ENCODE results near the gene SLC66A2. TPM values are rescaled to one million over a fixed set of nuclear protein-coding genes. Genes with fewer than 3 reads are reported as not detected.

The SLC66A2 gene
- total RNA-seq, 2 experiments from 2014 or later = 44.5 to 44.8 TPM

DNA sequence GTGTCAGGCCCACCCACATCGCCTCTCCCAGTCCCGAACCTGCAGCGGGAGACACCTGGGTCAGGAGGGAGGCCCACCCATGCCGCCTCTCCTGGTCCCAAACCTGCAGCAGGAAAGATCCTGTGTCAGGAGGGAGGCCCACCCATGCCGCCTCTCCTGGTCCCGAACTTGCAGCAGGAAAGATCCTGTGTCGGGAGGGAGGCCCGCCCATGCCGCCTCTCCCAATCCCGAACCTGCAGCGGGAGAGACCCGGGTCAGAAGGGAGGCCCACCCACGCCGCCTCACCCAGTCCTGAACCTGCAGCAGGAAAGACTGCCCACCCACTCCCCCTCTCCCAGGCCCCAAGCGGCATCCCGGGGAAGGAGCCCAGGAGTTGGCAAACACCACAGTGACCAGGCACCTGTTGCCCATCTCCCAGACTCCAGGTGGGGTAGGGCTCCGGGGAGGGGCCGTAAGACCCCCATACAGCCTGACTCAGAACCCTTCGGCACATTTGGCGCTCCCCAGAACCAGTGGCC is 7.8 kb downstream of the SLC66A2 start:
- H3K27me3 ChIP-seq (ENCODE audit: control insufficient read depth in 1 of 2, insufficient read depth in 2 of 2, low read length in 2 of 2) = no peaks in the 10 kb centered on the region
- no peak overlapping the region for H3K4me3 ChIP-seq (ENCODE audit: low read length)
- Mint-ChIP-seq H3K9me3 (no peaks in the 10 kb centered on the region), H3K27ac (no peak overlapping the region), H3K36me3 (ENCODE audit: low read depth) (peaks cover 49% of the 10 kb centered on the region), H3K4me1 (ENCODE audit: low read depth) (peaks cover 40% of the 10 kb centered on the region), H3K27me3 (no peaks in the 10 kb centered on the region), H3K4me3 (no peak overlapping the region)
- POLR2A ChIA-PET = no interaction called here
- peaks cover 34% of the 10 kb centered on the region for H3K36me3 ChIP-seq (ENCODE audit: insufficient read depth, low read length)
- H3K4me1 ChIP-seq (ENCODE audit: insufficient read depth, low read length) = peaks cover 32% of the 10 kb centered on the region
- ATAC-seq (ENCODE audit: poor library complexity) = no peak
- DNase-seq = no peak
- CTCF ChIA-PET = interaction anchor here (0.6 kb wide), 1 partner anchor 49 kb away, joined by 3 read pairs; no protein-coding TSS in a partner anchor
- H3K9me3 ChIP-seq (ENCODE audit: control insufficient read depth in 1 of 2, insufficient read depth in 1 of 2, low read length in 2 of 2) = peaks cover 0 to 5% of the 10 kb centered on the region in 2 experiments
- intact Hi-C loops (cut with DNase I, micrococcal nuclease) = no loop called here
- TF ChIP-seq, protein P1, sequence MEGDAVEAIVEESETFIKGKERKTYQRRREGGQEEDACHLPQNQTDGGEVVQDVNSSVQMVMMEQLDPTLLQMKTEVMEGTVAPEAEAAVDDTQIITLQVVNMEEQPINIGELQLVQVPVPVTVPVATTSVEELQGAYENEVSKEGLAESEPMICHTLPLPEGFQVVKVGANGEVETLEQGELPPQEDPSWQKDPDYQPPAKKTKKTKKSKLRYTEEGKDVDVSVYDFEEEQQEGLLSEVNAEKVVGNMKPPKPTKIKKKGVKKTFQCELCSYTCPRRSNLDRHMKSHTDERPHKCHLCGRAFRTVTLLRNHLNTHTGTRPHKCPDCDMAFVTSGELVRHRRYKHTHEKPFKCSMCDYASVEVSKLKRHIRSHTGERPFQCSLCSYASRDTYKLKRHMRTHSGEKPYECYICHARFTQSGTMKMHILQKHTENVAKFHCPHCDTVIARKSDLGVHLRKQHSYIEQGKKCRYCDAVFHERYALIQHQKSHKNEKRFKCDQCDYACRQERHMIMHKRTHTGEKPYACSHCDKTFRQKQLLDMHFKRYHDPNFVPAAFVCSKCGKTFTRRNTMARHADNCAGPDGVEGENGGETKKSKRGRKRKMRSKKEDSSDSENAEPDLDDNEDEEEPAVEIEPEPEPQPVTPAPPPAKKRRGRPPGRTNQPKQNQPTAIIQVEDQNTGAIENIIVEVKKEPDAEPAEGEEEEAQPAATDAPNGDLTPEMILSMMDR (IDR thresholded peaks at IDR 0.05) = no peak
- H3K27ac ChIP-seq (ENCODE audit: low read depth in 1 of 2, low read length in 2 of 2) = no peak overlapping the region

DNA sequence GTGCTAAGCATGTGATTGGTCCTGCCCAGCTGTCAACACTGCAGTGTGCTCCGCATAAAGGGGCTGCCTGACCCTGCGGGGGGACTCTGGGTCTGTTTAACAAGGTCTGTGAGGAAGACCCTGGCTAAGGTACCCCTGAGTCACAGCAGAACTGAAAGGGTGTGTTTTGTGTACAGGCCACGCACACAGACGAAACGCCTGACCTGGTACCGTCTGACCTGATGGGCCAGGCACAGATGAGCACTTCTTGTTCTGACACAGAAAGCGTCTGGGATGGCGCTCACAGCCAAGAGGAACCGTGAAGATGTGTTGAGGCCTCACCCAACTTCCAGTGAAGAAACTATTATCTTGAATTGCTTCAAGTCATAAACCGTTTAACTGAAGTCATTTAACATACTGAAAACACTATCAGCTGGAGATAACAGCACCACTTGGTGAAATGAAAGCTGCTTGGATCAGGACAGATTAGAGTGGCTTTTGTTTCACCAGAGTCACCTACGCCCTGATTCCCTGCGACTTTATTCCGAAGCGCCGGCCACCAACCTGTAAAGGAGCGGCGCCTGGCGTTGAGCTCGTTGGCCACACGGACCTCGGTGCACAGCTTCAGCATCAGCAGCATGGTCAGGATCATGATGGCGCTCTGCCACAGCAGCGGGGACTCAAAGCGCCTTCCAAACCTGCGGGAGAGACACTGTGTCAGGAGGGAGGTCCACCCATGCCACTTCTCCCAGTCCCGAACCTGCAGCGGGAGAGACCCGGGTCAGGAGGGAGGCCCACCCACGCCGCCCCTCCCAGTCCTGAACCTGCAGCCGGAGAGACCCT is 8.5 kb downstream of the SLC66A2 start:
- ChIA-PET CTCF (no interaction called here), POLR2A (no interaction called here)
- peaks cover 37% of the 10 kb centered on the region for H3K36me3 ChIP-seq (ENCODE audit: insufficient read depth, low read length)
- Mint-ChIP-seq H3K36me3 (ENCODE audit: low read depth) (peaks cover 55% of the 10 kb centered on the region), H3K4me3 (no peak overlapping the region), H3K4me1 (ENCODE audit: low read depth) (peaks cover 36% of the 10 kb centered on the region), H3K9me3 (no peaks in the 10 kb centered on the region), H3K27ac (no peak overlapping the region), H3K27me3 (no peaks in the 10 kb centered on the region)
- peaks cover 27% of the 10 kb centered on the region for H3K4me1 ChIP-seq (ENCODE audit: insufficient read depth, low read length)
- intact Hi-C loops (cut with DNase I, micrococcal nuclease) = no loop called here
- TF ChIP-seq, protein P1 (IDR thresholded peaks at IDR 0.05) = no peak
- H3K9me3 ChIP-seq (ENCODE audit: control insufficient read depth in 1 of 2, insufficient read depth in 1 of 2, low read length in 2 of 2) = peaks cover 0 to 12% of the 10 kb centered on the region in 2 experiments
- H3K4me3 ChIP-seq (ENCODE audit: low read length) = no peak overlapping the region
- no peak overlapping the region for H3K27ac ChIP-seq (ENCODE audit: low read depth in 1 of 2, low read length in 2 of 2)
- no peak for DNase-seq
- ATAC-seq (ENCODE audit: poor library complexity) = no peak
- no peaks in the 10 kb centered on the region for H3K27me3 ChIP-seq (ENCODE audit: control insufficient read depth in 1 of 2, insufficient read depth in 2 of 2, low read length in 2 of 2)

DNA sequence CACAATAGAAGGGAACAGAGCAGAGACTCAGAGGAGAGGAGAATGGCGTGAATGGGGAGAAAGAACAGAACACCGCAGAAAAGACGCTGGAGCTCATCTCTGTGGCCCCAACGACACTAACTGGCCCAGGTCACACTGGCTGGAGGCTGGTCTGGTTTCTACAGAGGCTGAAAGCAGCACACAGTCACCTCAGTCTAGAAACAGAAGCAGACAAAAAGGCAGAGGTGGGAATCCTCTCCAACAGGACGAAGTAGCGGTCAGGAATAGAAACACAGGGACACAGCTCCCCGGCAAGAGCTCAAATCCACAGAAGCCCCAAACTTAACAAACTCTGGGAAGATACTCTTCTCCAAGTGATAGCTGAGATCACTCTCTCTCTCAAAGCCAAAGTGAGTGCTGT is 9.2 kb downstream of the SLC66A2 start:
- intact Hi-C loops (cut with DNase I, micrococcal nuclease) = no loop called here
- Histone ChIP-seq H3K27ac (ENCODE audit: low read depth in 1 of 2, low read length in 2 of 2) (no peak overlapping the region), H3K27me3 (ENCODE audit: control insufficient read depth in 1 of 2, insufficient read depth in 2 of 2, low read length in 2 of 2) (no peaks in the 10 kb centered on the region), H3K36me3 (ENCODE audit: insufficient read depth, low read length) (peaks cover 36% of the 10 kb centered on the region), H3K4me3 (ENCODE audit: low read length) (no peak overlapping the region), H3K9me3 (ENCODE audit: control insufficient read depth in 1 of 2, insufficient read depth in 1 of 2, low read length in 2 of 2) (peaks cover 0 to 19% of the 10 kb centered on the region in 2 experiments), H3K4me1 (ENCODE audit: insufficient read depth, low read length) (peaks cover 24% of the 10 kb centered on the region)
- peaks cover 34% of the 10 kb centered on the region for H3K4me1 Mint-ChIP-seq (ENCODE audit: low read depth)
- no peak overlapping the region for H3K4me3 Mint-ChIP-seq
- no peak for DNase-seq
- no peak overlapping the region for H3K27ac Mint-ChIP-seq
- H3K36me3 Mint-ChIP-seq (ENCODE audit: low read depth) = peaks cover 63% of the 10 kb centered on the region
- ChIA-PET POLR2A (no interaction called here), CTCF (no interaction called here)
- H3K9me3 Mint-ChIP-seq = no peaks in the 10 kb centered on the region
- ATAC-seq (ENCODE audit: poor library complexity) = no peak
- TF ChIP-seq, protein P1 (IDR thresholded peaks at IDR 0.05) = no peak
- no peaks in the 10 kb centered on the region for H3K27me3 Mint-ChIP-seq

Data from CD4-positive, alpha-beta T cell (primary cell).